IPS DF 6.9 (cell line): ENCODE measurements around the gene NDUFA5.
"Not testable (repeated sequence)": the region's sequence is repeated elsewhere in the genome, so short reads cannot be mapped to it uniquely, and the experiment has no call there.

Source experiments
- DNase-seq: peaks from one replicate; pipeline ENCODE4 v3.0.0-alpha.2; 2013; ENCODE audit warnings: low read depth, low spot score
- H3K27ac ChIP-seq: one replicate; pipeline ENCODE4 v1.5.1; 2013; ENCODE audit warnings: low read length, control low read depth
- H3K27me3 ChIP-seq: 2 replicates; pipeline ENCODE4 v1.6.1; 2013; ENCODE audit warnings: mild to moderate bottlenecking, low read length; ENCODE audit not compliant: control insufficient read depth, insufficient read depth
- H3K36me3 ChIP-seq: 2 replicates; pipeline ENCODE4 v1.6.1; 2013; ENCODE audit warnings: low read length; ENCODE audit not compliant: control insufficient read depth, insufficient read depth
- H3K4me1 ChIP-seq: 2 replicates; pipeline ENCODE4 v1.6.1; 2013; ENCODE audit warnings: low read length; ENCODE audit not compliant: control insufficient read depth, insufficient read depth
- H3K4me3 ChIP-seq: 2 replicates; pipeline ENCODE4 v1.5.1; 2013; ENCODE audit warnings: mild to moderate bottlenecking, low read length
- H3K9me3 ChIP-seq: 2 replicates; pipeline ENCODE4 v1.6.1; 2013; ENCODE audit warnings: low read length, inconsistent platforms; ENCODE audit not compliant: control insufficient read depth, insufficient read depth
- WGBS: extraction: QIAGEN DNeasy Blood & Tissue Kit; methylation state at CpG from one replicate; pipeline ENCODE4 v1.1.7; 2013; ENCODE audit warnings: mixed read lengths, missing lambda C conversion rate; ENCODE audit not compliant: insufficient read length, insufficient coverage; 5-methylcytosine and 5-hydroxymethylcytosine counted together

The NDUFA5 gene

DNA sequence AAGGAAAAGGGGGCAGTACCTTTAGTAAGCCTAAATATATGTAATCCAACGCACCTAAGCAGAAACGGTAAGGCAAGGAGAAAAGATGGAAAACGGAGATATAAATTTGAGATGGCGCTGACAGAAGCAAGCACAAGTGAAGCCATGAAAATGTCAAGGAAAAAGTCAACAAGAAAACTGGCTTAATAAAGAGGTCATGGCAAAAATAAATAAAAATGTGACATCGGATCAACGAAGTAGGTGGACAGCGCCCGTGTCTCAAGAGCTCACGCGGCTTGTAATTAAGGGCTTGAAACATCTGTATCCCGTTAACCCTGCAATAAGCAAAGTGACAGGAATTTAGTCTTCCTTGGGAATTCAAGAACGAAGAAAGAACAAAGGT, 611 bp downstream of the NDUFA5 start:
- Histone ChIP-seq H3K27ac (no peak overlapping the region), H3K36me3 (no peaks in the 10 kb centered on the region), H3K4me1 (no peaks in the 10 kb centered on the region; the same call in 1 of the 2 replicates), H3K27me3 (no peaks in the 10 kb centered on the region), H3K4me3 (peak overlapping the region; percentile 94; the same call in 1 of the 2 replicates), H3K9me3 (no peaks in the 10 kb centered on the region)
- no peak for DNase-seq
- no CpG with 5 or more reads among the region's 12 CpGs for WGBS

DNA sequence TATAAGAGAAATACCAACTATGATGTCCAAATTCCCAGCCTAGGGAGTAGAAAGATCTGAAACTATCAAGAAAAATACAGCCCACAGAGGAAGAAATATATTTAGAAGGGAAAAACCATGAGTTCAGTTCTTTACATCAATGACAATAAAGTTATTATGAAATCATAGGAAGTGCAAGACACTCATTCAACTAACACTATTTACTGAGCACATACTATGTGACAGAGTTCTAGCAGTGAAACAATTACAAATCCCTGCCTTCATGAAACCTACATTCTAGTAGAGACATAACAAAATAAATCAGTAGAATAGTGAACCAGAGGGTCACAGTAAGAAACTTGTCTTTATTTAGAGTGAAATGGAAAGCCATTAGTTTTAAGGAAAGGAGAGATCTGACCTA, 2.1 kb downstream of the NDUFA5 start:
- no peaks in the 10 kb centered on the region for H3K27me3 ChIP-seq
- no peak overlapping the region for H3K27ac ChIP-seq
- H3K9me3 ChIP-seq, result no peaks in the 10 kb centered on the region
- H3K4me1 ChIP-seq, result no peaks in the 10 kb centered on the region; the same call in 1 of the 2 replicates
- no peak overlapping the region for H3K4me3 ChIP-seq
- no peak for DNase-seq
- no peaks in the 10 kb centered on the region for H3K36me3 ChIP-seq

DNA sequence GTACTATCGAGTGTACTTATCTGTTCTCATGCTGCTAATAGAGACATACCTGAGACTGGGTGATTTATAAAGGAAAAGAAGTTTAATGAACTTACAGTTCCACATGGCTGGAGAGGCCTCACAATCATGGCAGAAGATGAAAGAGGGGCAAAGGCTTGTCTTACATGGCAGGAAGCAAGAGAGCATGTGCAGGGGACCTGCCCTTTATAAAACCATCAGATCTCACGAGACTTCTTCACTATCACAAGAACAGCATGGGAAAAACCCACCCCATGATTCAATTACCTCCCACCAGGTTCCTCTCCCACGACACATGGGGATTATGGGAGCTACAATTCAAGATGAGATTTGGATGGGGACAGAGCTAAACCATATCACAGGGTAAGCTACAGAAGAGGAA, 4.5 kb downstream of the NDUFA5 start:
- no peaks in the 10 kb centered on the region for H3K9me3 ChIP-seq
- WGBS, result no CpG with 5 or more reads among the region's 3 CpGs
- no peaks in the 10 kb centered on the region for H3K27me3 ChIP-seq
- H3K27ac ChIP-seq, result no peak overlapping the region
- no peaks in the 10 kb centered on the region for H3K36me3 ChIP-seq
- no peaks in the 10 kb centered on the region; the same call in 1 of the 2 replicates for H3K4me1 ChIP-seq
- DNase-seq, result no peak
- H3K4me3 ChIP-seq, result no peak overlapping the region

DNA sequence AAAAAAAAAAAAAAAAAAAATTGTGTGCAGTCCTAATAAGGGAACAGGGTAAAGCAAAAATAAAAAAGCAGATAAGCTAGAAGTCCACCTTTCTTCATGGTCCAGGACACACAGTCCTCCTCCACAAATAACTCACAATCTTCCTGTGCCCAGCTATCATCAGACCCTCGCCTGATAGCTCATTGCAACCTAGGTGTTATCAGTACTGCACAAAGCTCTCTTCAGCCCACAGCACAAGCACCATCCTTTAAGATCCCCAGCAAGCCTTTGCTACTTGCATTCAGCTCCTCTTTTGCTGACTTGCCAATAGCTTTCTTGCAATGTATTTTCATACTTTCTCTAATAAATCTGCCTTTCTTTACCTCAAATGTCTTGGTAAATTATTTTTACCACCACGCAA, 5.0 kb downstream of the NDUFA5 start:
- WGBS, result 100% methylated on average over 1 of the region's 2 CpGs
- Histone ChIP-seq H3K4me1 (no peaks in the 10 kb centered on the region; the same call in 1 of the 2 replicates), H3K27me3 (no peaks in the 10 kb centered on the region), H3K4me3 (no peak overlapping the region), H3K36me3 (no peaks in the 10 kb centered on the region), H3K27ac (no peak overlapping the region), H3K9me3 (no peaks in the 10 kb centered on the region)
- no peak for DNase-seq

DNA sequence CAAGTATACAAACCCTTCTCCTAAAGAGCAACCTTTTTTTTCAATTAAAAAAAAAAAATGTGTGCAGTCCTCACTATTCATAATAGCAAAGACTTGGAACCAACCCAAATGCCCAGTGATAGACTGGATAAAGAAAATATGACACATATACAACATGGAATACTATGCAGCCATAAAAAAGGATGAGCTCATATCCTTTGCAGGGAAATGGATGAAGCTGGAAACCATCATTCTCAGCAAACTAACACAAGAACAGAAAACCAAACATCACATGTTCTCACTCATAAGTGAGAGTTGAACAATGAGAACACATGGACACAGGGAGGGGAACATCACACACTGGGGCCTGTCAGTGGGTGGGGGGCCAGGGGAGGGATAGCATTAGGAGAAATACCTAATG, 5.5 kb downstream of the NDUFA5 start:
- H3K36me3 ChIP-seq, H3K27ac ChIP-seq, H3K9me3 ChIP-seq, H3K4me3 ChIP-seq, H3K27me3 ChIP-seq, DNase-seq, H3K4me1 ChIP-seq: not testable (repeated sequence)

DNA sequence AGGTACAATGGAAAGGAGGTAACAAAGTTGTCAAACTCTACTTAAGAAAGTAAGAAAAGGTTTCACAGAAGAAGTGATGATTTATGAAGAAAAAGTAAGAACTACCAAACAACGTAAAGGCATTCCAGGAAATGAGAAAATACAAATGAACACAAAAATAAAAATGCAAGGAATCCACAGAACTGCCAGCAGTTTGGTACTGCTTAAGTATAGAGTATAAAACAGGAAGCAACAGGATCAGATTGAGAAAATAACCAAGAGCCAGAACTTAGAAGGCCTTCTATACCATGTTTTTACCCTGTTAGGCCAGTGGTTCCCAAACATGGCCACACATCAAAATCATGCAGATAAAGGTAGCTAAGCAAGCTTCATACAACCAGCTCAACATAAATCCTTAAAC, 9.2 kb downstream of the NDUFA5 start:
- Histone ChIP-seq H3K9me3 (no peaks in the 10 kb centered on the region), H3K4me3 (no peak overlapping the region), H3K27ac (no peak overlapping the region), H3K36me3 (no peaks in the 10 kb centered on the region), H3K27me3 (no peaks in the 10 kb centered on the region), H3K4me1 (no peaks in the 10 kb centered on the region)
- DNase-seq, result no peak
- no CpG with 5 or more reads among the region's 1 CpG for WGBS

DNA sequence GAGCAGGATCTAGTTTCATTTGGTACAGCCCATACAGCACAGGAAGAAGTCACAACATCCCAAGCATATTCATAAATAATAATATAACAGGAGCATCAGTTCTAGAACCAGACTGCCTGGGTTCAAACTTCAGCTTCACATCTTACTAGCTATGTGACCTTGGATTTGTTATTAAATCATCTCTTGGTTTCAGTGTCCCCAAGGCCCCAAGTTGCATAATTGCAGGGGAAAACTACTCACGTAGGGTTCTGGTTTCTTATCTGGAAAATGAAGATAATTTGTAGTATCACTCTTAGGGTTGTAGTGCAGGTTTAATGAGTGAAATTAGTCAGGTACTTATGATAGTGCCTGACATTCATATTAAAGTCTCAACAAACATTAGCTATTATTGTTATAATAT, 17.7 kb downstream of the NDUFA5 start:
- no peaks in the 10 kb centered on the region for H3K36me3 ChIP-seq
- no peaks in the 10 kb centered on the region for H3K4me1 ChIP-seq
- WGBS, result no CpG with 5 or more reads among the region's 1 CpG
- no peak overlapping the region for H3K4me3 ChIP-seq
- no peak for DNase-seq
- H3K27me3 ChIP-seq, result no peaks in the 10 kb centered on the region
- H3K9me3 ChIP-seq, result no peaks in the 10 kb centered on the region
- no peak overlapping the region for H3K27ac ChIP-seq

DNA sequence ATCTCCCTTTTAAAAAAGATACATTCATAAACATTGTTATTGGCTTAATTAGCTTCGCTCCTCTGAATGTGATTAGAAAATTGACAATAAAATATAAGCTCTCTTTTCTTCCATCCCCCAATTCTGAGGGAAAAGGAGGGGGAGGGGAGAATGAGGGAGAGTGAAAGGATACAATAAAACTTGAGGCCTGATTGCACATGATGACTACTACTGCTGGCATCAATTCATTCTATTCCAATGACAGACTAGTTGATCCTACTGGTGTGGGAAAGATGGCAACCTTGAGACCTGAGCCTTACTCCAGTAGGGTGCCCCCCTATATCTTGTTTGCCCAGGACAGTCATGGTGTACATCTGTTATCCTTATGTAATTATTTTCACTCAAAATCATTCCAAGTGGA, 18.7 kb downstream of the NDUFA5 start:
- H3K4me3 ChIP-seq, result no peak overlapping the region
- H3K4me1 ChIP-seq, result no peaks in the 10 kb centered on the region; the same call in 1 of the 2 replicates
- H3K27ac ChIP-seq, result no peak overlapping the region
- H3K27me3 ChIP-seq, result no peaks in the 10 kb centered on the region
- DNase-seq, result no peak
- no peaks in the 10 kb centered on the region for H3K9me3 ChIP-seq
- no CpG with 5 or more reads among the region's 1 CpG for WGBS
- H3K36me3 ChIP-seq, result no peaks in the 10 kb centered on the region

DNA sequence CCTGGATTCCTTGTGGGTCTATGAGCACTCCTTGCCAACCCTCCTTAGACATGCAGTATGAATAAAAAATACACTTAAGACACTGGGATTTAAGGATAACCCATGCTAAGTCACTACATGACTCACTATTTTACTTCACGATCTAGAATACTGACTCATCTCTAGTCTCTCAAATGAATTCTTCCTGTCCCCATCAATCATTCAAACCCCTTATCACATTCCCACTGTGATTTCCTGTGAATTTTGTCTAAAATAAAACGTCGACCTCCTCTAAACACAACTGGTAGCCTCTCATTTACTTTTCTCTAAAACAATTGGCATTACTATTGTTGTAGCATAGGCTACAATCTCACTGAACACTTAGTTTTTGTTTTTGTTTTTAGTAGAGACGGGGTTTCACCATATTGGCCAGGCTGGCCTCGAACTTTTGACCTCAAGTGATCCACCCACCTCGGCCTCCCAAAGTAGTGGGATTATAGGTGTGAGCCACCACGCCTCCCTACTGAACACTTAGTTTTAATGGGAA, 19.4 kb downstream of the NDUFA5 start:
- H3K27me3 ChIP-seq, result no peaks in the 10 kb centered on the region
- H3K9me3 ChIP-seq, result no peaks in the 10 kb centered on the region
- no peaks in the 10 kb centered on the region for H3K36me3 ChIP-seq
- H3K27ac ChIP-seq, result no peak overlapping the region
- H3K4me1 ChIP-seq, result no peaks in the 10 kb centered on the region; the same call in 1 of the 2 replicates
- H3K4me3 ChIP-seq, result no peak overlapping the region
- no peak for DNase-seq
- 100% methylated on average over 2 of the region's 7 CpGs for WGBS

DNA sequence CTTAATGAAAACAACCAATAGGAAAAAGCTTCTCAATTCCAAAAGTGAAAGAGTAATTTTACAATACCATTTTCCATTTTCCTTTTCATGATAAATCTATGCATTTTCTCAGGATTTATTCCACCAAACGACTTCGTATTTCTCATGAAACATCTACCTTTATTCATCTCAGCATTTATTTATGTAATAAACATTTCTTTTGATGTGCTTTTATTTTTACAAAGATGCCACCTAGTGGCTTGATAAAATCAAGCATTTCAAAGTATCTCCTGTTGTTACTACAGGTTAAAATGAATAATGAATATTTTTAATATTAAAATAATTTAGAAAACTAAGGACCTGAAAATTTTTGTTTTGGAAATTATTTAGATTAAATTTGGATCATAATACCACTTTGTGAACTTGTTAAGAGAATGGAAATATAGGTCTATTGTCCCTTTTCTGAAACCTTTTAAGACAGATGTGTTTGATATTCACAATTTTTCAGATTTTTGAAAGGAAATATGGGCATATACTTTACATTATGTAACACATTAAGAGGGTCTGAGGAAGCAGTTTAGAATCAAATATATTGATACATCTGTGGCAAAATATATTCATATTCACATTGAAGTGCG, 20.5 kb downstream of the NDUFA5 start:
- Histone ChIP-seq H3K4me3 (no peak overlapping the region), H3K27ac (no peak overlapping the region), H3K4me1 (no peaks in the 10 kb centered on the region; the same call in 1 of the 2 replicates), H3K9me3 (no peaks in the 10 kb centered on the region), H3K36me3 (no peaks in the 10 kb centered on the region), H3K27me3 (no peaks in the 10 kb centered on the region)
- WGBS, result 100% methylated on average over 2 of the region's 3 CpGs
- DNase-seq, result no peak

DNA sequence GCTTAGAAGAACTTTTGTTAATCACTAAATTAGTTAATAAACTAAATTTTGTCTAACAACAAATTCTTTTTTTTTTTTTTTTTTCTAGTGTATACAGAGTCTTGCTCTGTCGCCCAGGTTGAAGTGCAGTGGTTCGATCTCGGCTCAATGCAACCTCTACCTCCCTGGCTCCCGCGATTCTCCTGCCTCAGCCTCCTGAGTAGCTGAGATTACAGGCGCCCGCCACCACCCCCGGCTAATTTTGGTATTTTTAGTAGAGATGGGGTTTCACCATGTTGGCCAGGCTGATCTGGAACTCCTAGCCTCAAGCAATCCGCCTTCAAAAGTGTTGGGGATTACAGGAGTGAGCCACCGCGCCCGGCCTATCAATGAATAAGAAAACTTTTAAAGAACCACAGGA, 22.1 kb downstream of the NDUFA5 start:
- Histone ChIP-seq H3K4me3 (no peak overlapping the region), H3K27ac (no peak overlapping the region)

More for the DNA sequence above, 22.1 kb downstream of the NDUFA5 start:
- no peaks in the 10 kb centered on the region; the same call in 1 of the 2 replicates for H3K4me1 ChIP-seq
- DNase-seq, result no peak
- no CpG with 5 or more reads among the region's 12 CpGs for WGBS
- no peaks in the 10 kb centered on the region for H3K27me3 ChIP-seq
- H3K9me3 ChIP-seq, result no peaks in the 10 kb centered on the region
- no peaks in the 10 kb centered on the region for H3K36me3 ChIP-seq
